ENCODE results near the gene SHC3. TPM values are rescaled to one million over a fixed set of nuclear protein-coding genes. Genes with fewer than 3 reads are reported as not detected.

SHC3 gene
- total and polyA plus RNA-seq, 2 donors (not counting 3 experiments of a cell fraction or from before 2014, with no cell fraction given) = 1.0 to 2.0 TPM

GRCh38 chr9:89083626-89084025, 95.0 kb downstream of the SHC3 start:
- DNase-seq (ENCODE audit: low read depth, low spot score) (no peak), FAIRE-seq (no peak)
- H3K9ac ChIP-seq (replicated peaks; ENCODE audit: extremely low read depth, insufficient read depth, low read length) = no peak overlapping the region
- no peaks in the 10 kb centered on the region for H3K36me3 ChIP-seq (ENCODE audit: control insufficient read depth in 2 of 2, extremely low read depth in 1 of 2, insufficient read depth in 2 of 2, low read length in 2 of 2)
- ChIA-PET CTCF (no interaction called here), POLR2A (no interaction called here)
- no peaks in the 10 kb centered on the region for H3K9me1 ChIP-seq (replicated peaks; ENCODE audit: control insufficient read depth, extremely low read depth, insufficient read depth, low read length)
- H3K4me1 ChIP-seq (ENCODE audit: control insufficient read depth, extremely low read depth, insufficient read depth, low read length) = peaks cover 4% of the 10 kb centered on the region
- no peak overlapping the region for H2AFZ ChIP-seq (ENCODE audit: low read depth, low read length)
- intact Hi-C loops (cut with micrococcal nuclease) (no loop called here), dilution Hi-C loops (cut with MboI; ENCODE audit: extremely low pct_ligation_motif_present, low sequenced_read_pairs) (no loop called here)
- no peaks in the 10 kb centered on the region for H3K9me3 ChIP-seq (replicated peaks; ENCODE audit: control insufficient read depth, insufficient read depth, low read length)
- no peak overlapping the region for H3K27ac ChIP-seq (ENCODE audit: insufficient read depth, low read depth, low read length)
- no peaks in the 10 kb centered on the region for H3K79me2 ChIP-seq (ENCODE audit: control insufficient read depth, insufficient read depth, low read length)
- no TSS peak for BruUV-seq (replicated peaks)
- no peak overlapping the region for H3K4me3 ChIP-seq (replicated peaks in 1 of 3; ENCODE audit: insufficient read depth in 1 of 3, low read depth in 1 of 3, low read length in 3 of 3)
- H3K4me2 ChIP-seq (ENCODE audit: insufficient read depth, low read length) = no peak overlapping the region
- H3K27me3 ChIP-seq (ENCODE audit: control insufficient read depth in 2 of 2, insufficient read depth in 2 of 2, low read length in 2 of 2) = no peaks in the 10 kb centered on the region
- TF ChIP-seq MYC (IDR thresholded peaks at IDR 0.05; ENCODE audit: low read depth, low read length) = no peak
- TF ChIP-seq POLR2AphosphoS5 (IDR thresholded peaks at IDR 0.05; ENCODE audit: insufficient read depth, low read depth, low read length) = no peak
- TF ChIP-seq GATA2 (IDR thresholded peaks at IDR 0.05; ENCODE audit: insufficient read depth, insufficient read length, low read depth, low read length) = no peak
- TF ChIP-seq EZH2 (IDR thresholded peaks at IDR 0.05; ENCODE audit: borderline replicate concordance, low read depth, low read length, severe bottlenecking) = no peak
- no peak for TF ChIP-seq JUN (IDR thresholded peaks at IDR 0.05; ENCODE audit: borderline replicate concordance, insufficient read depth, insufficient read length, low read depth)
- TF ChIP-seq FOS (IDR thresholded peaks at IDR 0.05; ENCODE audit: borderline replicate concordance, insufficient read depth, low read length) = no peak
- TF ChIP-seq POLR2A (IDR thresholded peaks at IDR 0.05; ENCODE audit: low read depth, low read length) = no peak
- TF ChIP-seq, protein P1, sequence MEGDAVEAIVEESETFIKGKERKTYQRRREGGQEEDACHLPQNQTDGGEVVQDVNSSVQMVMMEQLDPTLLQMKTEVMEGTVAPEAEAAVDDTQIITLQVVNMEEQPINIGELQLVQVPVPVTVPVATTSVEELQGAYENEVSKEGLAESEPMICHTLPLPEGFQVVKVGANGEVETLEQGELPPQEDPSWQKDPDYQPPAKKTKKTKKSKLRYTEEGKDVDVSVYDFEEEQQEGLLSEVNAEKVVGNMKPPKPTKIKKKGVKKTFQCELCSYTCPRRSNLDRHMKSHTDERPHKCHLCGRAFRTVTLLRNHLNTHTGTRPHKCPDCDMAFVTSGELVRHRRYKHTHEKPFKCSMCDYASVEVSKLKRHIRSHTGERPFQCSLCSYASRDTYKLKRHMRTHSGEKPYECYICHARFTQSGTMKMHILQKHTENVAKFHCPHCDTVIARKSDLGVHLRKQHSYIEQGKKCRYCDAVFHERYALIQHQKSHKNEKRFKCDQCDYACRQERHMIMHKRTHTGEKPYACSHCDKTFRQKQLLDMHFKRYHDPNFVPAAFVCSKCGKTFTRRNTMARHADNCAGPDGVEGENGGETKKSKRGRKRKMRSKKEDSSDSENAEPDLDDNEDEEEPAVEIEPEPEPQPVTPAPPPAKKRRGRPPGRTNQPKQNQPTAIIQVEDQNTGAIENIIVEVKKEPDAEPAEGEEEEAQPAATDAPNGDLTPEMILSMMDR (IDR thresholded peaks at IDR 0.05; ENCODE audit: extremely low read depth in 1 of 2, insufficient read depth in 1 of 2, low read depth in 1 of 2, low read length in 2 of 2) = no peak
- no peak for TF ChIP-seq MAX (IDR thresholded peaks at IDR 0.05; ENCODE audit: insufficient read depth, insufficient read length)
- H4K20me1 ChIP-seq (replicated peaks; ENCODE audit: control insufficient read depth, extremely low read depth, insufficient read depth, low read length) = no peaks in the 10 kb centered on the region
